GM23338 (cell line): ENCODE measurements around the gene ABCC1. TPM values are rescaled to one million over a fixed set of nuclear protein-coding genes. Genes with fewer than 3 reads are reported as not detected.

Source experiments
- ATAC-seq: fragments of 200-7000 bp; cut with Tn5 transposase; 3 replicates; pipeline ENCODE4 v1.9.1; 2020
- DNase-seq: peaks from one replicate; pipeline ENCODE4 v3.0.0-alpha.2; 2015; ENCODE audit warnings: low spot score
- H2AFZ ChIP-seq: fragments of 200-600 bp; sonication (generic); 2 replicates; pipeline ENCODE4 v1.8.0; 2016; ENCODE audit warnings: antibody characterized with exemption, mild to moderate bottlenecking, moderate library complexity
- H3F3A ChIP-seq: fragments of 200-600 bp; sonication (generic); replicated peaks from 2 replicates; pipeline ENCODE4 v1.8.0; 2017; ENCODE audit warnings: antibody characterized with exemption, mixed run types, low read depth
- H3K27ac ChIP-seq: fragments of 200-600 bp; sonication (generic); 2 replicates; pipeline ENCODE4 v1.6.1; 2016; ENCODE audit warnings: low read depth
- H3K27me3 ChIP-seq: fragments of 200-600 bp; sonication (generic); 2 replicates; pipeline ENCODE4 v1.8.0; 2016; ENCODE audit warnings: mild to moderate bottlenecking, mixed run types, moderate library complexity; ENCODE audit not compliant: insufficient read depth
- H3K36me3 ChIP-seq: fragments of 200-600 bp; sonication (generic); 2 replicates; pipeline ENCODE4 v1.8.0; 2016; ENCODE audit warnings: mild to moderate bottlenecking; ENCODE audit not compliant: insufficient read depth
- H3K4me1 ChIP-seq: fragments of 200-600 bp; sonication (generic); 2 replicates; pipeline ENCODE4 v1.8.0; 2016; ENCODE audit warnings: mild to moderate bottlenecking, moderate library complexity; ENCODE audit not compliant: insufficient read depth
- H3K4me2 ChIP-seq: fragments of 200-600 bp; sonication (generic); 2 replicates; pipeline ENCODE4 v1.7.1; 2017; ENCODE audit warnings: mixed run types
- H3K4me3 ChIP-seq: fragments of 200-600 bp; sonication (generic); 2 replicates; pipeline ENCODE4 v1.6.1; 2016; ENCODE audit warnings: mixed run types
- H3K79me2 ChIP-seq: fragments of 200-600 bp; sonication (generic); replicated peaks from 2 replicates; pipeline ENCODE4 v1.8.0; 2017; ENCODE audit warnings: mild to moderate bottlenecking; ENCODE audit not compliant: insufficient read depth
- H3K9me2 ChIP-seq: fragments of 200-600 bp; sonication (generic); 2 replicates; pipeline ENCODE4 v1.8.0; 2017; ENCODE audit not compliant: insufficient read depth
- H4K20me1 ChIP-seq: fragments of 200-600 bp; sonication (generic); replicated peaks from 2 replicates; pipeline ENCODE4 v1.8.0; 2017; ENCODE audit warnings: mild to moderate bottlenecking; ENCODE audit not compliant: insufficient read depth
- H3K27ac Mint-ChIP-seq: 2 replicates; pipeline ENCODE4 v1.8.0; 2020; ENCODE audit warnings: inconsistent platforms, mild to moderate bottlenecking, moderate library complexity, mixed read lengths
- H3K27me3 Mint-ChIP-seq: 3 replicates; pipeline ENCODE4 v1.8.0; 2022; ENCODE audit warnings: low read depth, mild to moderate bottlenecking, moderate library complexity, mixed read lengths, inconsistent platforms; ENCODE audit not compliant: insufficient read depth, poor library complexity
- H3K36me3 Mint-ChIP-seq: 3 replicates; pipeline ENCODE4 v1.8.0; 2021; ENCODE audit warnings: low read depth, mild to moderate bottlenecking, inconsistent platforms, moderate library complexity, mixed read lengths
- H3K4me1 Mint-ChIP-seq: 3 replicates; pipeline ENCODE4 v1.8.0; 2020; ENCODE audit warnings: mild to moderate bottlenecking, inconsistent platforms, mixed read lengths
- H3K4me3 Mint-ChIP-seq: 3 replicates; pipeline ENCODE4 v1.8.0; 2021; ENCODE audit warnings: moderate library complexity, mild to moderate bottlenecking, inconsistent platforms, mixed read lengths
- H3K9me3 Mint-ChIP-seq: 3 replicates; pipeline ENCODE4 v1.8.0; 2020; ENCODE audit warnings: moderate library complexity, mild to moderate bottlenecking, inconsistent platforms, mixed read lengths
- CREB1 ChIP-seq: fragments of 250-450 bp; sonication (Bioruptor Pico); IDR thresholded peaks from 2 replicates; pipeline ENCODE4 v1.5.0; 2020; ENCODE audit warnings: low read depth, mild to moderate bottlenecking, moderate library complexity
- CTCF ChIP-seq, 2 experiments: fragments of 200-600 bp in 1 of 2; sonication (generic) in 1 of 2; conservative IDR thresholded peaks; 2 replicates each; pipeline versions ENCODE4 v1.5.1 to v1.6.1; 2016 to 2017; ENCODE audit warnings: antibody characterized with exemption in 2 of 2, low read depth in 2 of 2, mild to moderate bottlenecking in 2 of 2, moderate library complexity in 1 of 2
- EZH2 ChIP-seq: fragments of 200-600 bp; sonication (generic); IDR thresholded peaks from one replicate; pipeline ENCODE4 v1.8.0; 2017; ENCODE audit warnings: antibody characterized with exemption, mild to moderate bottlenecking, low read depth; ENCODE audit not compliant: unreplicated experiment
- EZH2phosphoT487 ChIP-seq: fragments of 200-600 bp; sonication (generic); IDR thresholded peaks from one replicate; pipeline ENCODE4 v1.8.1; 2018; ENCODE audit warnings: antibody characterized with exemption; ENCODE audit not compliant: unreplicated experiment
- NANOG ChIP-seq: IDR thresholded peaks from 2 replicates; pipeline ENCODE4 v1.6.1; 2016; ENCODE audit warnings: antibody characterized with exemption, borderline replicate concordance
- POLR2AphosphoS5 ChIP-seq: IDR thresholded peaks from 2 replicates; pipeline ENCODE4 v1.6.1; 2016; ENCODE audit warnings: antibody characterized with exemption, low read depth
- ZNF331 ChIP-seq: fragments of 250-450 bp; sonication (Bioruptor Pico); IDR thresholded peaks from 2 replicates; pipeline ENCODE4 v1.5.0; 2020; ENCODE audit warnings: low read depth, mild to moderate bottlenecking, moderate library complexity
- ZNF462 ChIP-seq: fragments of 250-450 bp; sonication (Bioruptor Pico); IDR thresholded peaks from 2 replicates; pipeline ENCODE4 v1.5.0; 2020; ENCODE audit warnings: mild to moderate bottlenecking, moderate library complexity
- polyA plus RNA-seq: library from polyadenylated mRNA; unstranded; fragments of >200 nt; fragmentation: Nextera tagmentation; extraction: Ambion mirVana; gene quantifications from 2 replicates; pipeline ENCODE4 v1.2.1, GENCODE V29; 2016
- total RNA-seq: library from RNA; depleted of rRNA; stranded (reverse); fragments of >200 nt; shearing (Covaris generic); gene quantifications from 2 replicates; pipeline ENCODE4 v1.2.3, GENCODE V29; 2014

The ABCC1 gene
- total and polyA plus RNA-seq, 2 experiments from 2014 or later: 11.0 to 46.6 TPM

GRCh38 chr16:15993128-15993527 lies 43.7 kb downstream of the ABCC1 start (continued):
- no peak for TF ChIP-seq ZNF462 (CRISPR knock-in tag)
- TF ChIP-seq EZH2: no peak

- Histone ChIP-seq H3K4me3 (no peak overlapping the region), H3K36me3 (no peaks in the 10 kb centered on the region), H3K4me2 (no peak overlapping the region), H3K27ac (no peak overlapping the region), H3K27me3 (no peaks in the 10 kb centered on the region), H2AFZ (no peak overlapping the region), H3K9me2 (no peaks in the 10 kb centered on the region), H3K79me2 (peaks cover 98% of the 10 kb centered on the region), H4K20me1 (peaks cover 27% of the 10 kb centered on the region), H3K4me1 (peaks cover 14% of the 10 kb centered on the region), H3F3A (no peaks in the 10 kb centered on the region; the same call in 1 of the 2 replicates)
- peaks cover 6% of the 10 kb centered on the region; the same call in 1 of the 3 replicates for H3K36me3 Mint-ChIP-seq
- H3K4me3 Mint-ChIP-seq: no peak overlapping the region
- no peak for DNase-seq
- H3K27me3 Mint-ChIP-seq: peaks cover 9% of the 10 kb centered on the region
- peaks cover 48% of the 10 kb centered on the region for H3K4me1 Mint-ChIP-seq
- no peaks in the 10 kb centered on the region for H3K9me3 Mint-ChIP-seq
- ATAC-seq: no peak
- no peak overlapping the region for H3K27ac Mint-ChIP-seq
- TF ChIP-seq ZNF331 (CRISPR knock-in tag) (no peak), EZH2phosphoT487 (no peak), ZNF462 (CRISPR knock-in tag) (no peak), POLR2AphosphoS5 (no peak), CREB1 (CRISPR knock-in tag) (no peak), EZH2 (no peak), CTCF (conservative IDR thresholded peaks at IDR 0.05; ENCODE audit: low read depth in 2 of 2) (no peak), NANOG (no peak)
These were observed 44.1 kb downstream of the ABCC1 start for GRCh38 chr16:15993541-15993940.
